Sigmoid colon (tissue), 4 donors: Measurements from ENCODE around the gene SEPTIN11.

Source experiments
- EP300 ChIP-seq, 4 donors: sonication (generic); formaldehyde crosslinking; IDR thresholded peaks; one replicate each; pipeline ENCODE4 v1.6.1; 2017; ENCODE audit warnings: antibody characterized with exemption in 4 of 4
- POLR2A ChIP-seq, 2 donors: fragments of 450-650 bp; IDR thresholded peaks; one replicate each; pipeline ENCODE4 v1.6.1; 2016; ENCODE audit warnings: antibody characterized with exemption in 2 of 2, mild to moderate bottlenecking in 2 of 2, moderate library complexity in 2 of 2
- TF ChIP-seq, protein P1 (sequence below), 4 experiments: fragments of 450-650 bp in 3 of 4; fragments of 200-600 bp in 1 of 4; IDR thresholded peaks; one replicate each; pipeline ENCODE4 v1.5.1; 2016 to 2019; ENCODE audit warnings: antibody characterized with exemption in 4 of 4, mild to moderate bottlenecking in 3 of 4, moderate library complexity in 2 of 4

DNA sequence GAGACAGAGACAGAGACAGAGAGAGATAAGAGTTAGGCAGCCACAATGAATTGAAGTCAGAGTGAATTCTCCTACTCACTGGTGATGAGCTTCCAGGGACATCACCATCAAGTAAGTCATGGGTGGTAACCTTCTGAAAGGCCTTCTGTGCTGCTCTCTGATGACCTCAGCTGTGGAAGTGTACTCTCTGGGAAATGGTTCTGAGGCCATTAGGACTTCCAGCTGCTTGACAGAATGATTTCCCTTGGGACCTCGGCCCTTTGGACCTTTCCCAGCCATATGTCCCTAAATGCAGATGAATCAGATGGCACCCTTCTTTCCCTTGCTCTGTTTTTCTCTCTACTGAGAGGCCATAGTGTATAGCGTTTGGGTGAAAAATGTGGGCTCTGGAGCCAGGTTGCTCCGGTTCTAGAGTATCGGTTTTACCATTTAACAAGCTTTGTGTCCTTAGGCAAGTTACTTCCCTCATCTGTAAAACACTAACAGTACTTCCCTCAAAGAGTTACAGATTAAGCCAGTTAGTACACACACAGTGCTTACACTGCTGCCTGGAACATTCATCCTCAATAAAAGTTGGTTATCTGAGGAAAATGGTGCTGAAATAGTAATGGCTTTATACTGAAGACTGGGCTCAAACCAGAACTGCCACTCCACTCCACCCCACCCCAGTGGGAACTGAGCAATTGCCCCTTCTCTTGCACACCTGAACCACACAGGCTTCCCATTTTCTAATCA, 7.6 kb downstream of the SEPTIN11 start:
- TF ChIP-seq, protein P1, sequence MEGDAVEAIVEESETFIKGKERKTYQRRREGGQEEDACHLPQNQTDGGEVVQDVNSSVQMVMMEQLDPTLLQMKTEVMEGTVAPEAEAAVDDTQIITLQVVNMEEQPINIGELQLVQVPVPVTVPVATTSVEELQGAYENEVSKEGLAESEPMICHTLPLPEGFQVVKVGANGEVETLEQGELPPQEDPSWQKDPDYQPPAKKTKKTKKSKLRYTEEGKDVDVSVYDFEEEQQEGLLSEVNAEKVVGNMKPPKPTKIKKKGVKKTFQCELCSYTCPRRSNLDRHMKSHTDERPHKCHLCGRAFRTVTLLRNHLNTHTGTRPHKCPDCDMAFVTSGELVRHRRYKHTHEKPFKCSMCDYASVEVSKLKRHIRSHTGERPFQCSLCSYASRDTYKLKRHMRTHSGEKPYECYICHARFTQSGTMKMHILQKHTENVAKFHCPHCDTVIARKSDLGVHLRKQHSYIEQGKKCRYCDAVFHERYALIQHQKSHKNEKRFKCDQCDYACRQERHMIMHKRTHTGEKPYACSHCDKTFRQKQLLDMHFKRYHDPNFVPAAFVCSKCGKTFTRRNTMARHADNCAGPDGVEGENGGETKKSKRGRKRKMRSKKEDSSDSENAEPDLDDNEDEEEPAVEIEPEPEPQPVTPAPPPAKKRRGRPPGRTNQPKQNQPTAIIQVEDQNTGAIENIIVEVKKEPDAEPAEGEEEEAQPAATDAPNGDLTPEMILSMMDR (IDR thresholded peaks at IDR 0.05) = no peak
- TF ChIP-seq EP300 (IDR thresholded peaks at IDR 0.05) (no peak), POLR2A (IDR thresholded peaks at IDR 0.05) (no peak)
